SK-N-SH (cell line): ENCODE results near the gene CDC6. TPM values are rescaled to one million over a fixed set of nuclear protein-coding genes. Genes with fewer than 3 reads are reported as not detected.
A peak's percentile ranks its signal among the peaks of the same experiment; 100 is the strongest.

Experiments
- CTCF ChIA-PET: fragments of 300-600, 350-600 bp; formaldehyde crosslinking; extraction: SDS; loops from one replicate; lab custom pipeline; 2021; lab: Yijun Ruan, JAX
- POLR2A ChIA-PET: fragments of 350-600 bp; sonication (Branson Sonifier 250); formaldehyde crosslinking; extraction: SDS; loops from one replicate; lab custom pipeline; 2020; ENCODE audit warnings: antibody characterized with exemption, inconsistent platforms; lab: Yijun Ruan, JAX
- DNase-seq: peaks from one replicate; pipeline ENCODE4 v3.0.0; 2012
- H2AFZ ChIP-seq: fragments of 200-600 bp; sonication (generic); 2 replicates; pipeline ENCODE4 v1.8.1; 2016; ENCODE audit warnings: antibody characterized with exemption, mild to moderate bottlenecking, low read depth
- H3F3A ChIP-seq: fragments of 200-600 bp; sonication (generic); replicated peaks from 2 replicates; pipeline ENCODE3; 2016; ENCODE audit warnings: antibody characterized with exemption, mild to moderate bottlenecking; ENCODE audit not compliant: insufficient read depth
- H3K27ac ChIP-seq, 2 experiments: fragments of 200-500 bp in 1 of 2; fragments of 200-600 bp in 1 of 2; sonication (Bioruptor generic) in 1 of 2; sonication (generic), shearing (Covaris generic) in 1 of 2; 2 replicates each; pipeline versions ENCODE4 v1.5.1 to v1.6.1; 2014 to 2016; ENCODE audit warnings: low read depth in 2 of 2, inconsistent platforms in 1 of 2, low read length in 1 of 2, mild to moderate bottlenecking in 1 of 2, mixed read lengths in 1 of 2
- H3K27me3 ChIP-seq: fragments of 200-600 bp; sonication (generic), shearing (Covaris generic); 2 replicates; pipeline ENCODE4 v1.6.1; 2016; ENCODE audit warnings: mixed run types; ENCODE audit not compliant: insufficient read depth
- H3K36me3 ChIP-seq, 2 experiments: fragments of 200-500 bp in 1 of 2; fragments of 200-600 bp in 1 of 2; sonication (Bioruptor generic) in 1 of 2; sonication (generic) in 1 of 2; replicated peaks in 1 of 2; 2 replicates each; pipeline versions ENCODE3 to v1.5.1; 2014 to 2016; ENCODE audit warnings: low read length in 1 of 2, mild to moderate bottlenecking in 1 of 2; ENCODE audit not compliant: insufficient read depth in 2 of 2, control insufficient read depth in 1 of 2
- H3K4me1 ChIP-seq, 2 experiments: fragments of 200-500 bp in 1 of 2; fragments of 200-600 bp in 1 of 2; sonication (Bioruptor generic) in 1 of 2; sonication (generic), shearing (Covaris generic) in 1 of 2; 2 replicates each; pipeline versions ENCODE4 v1.5.1 to v1.6.1; 2014 to 2016; ENCODE audit warnings: low read depth in 1 of 2, low read length in 1 of 2, mixed run types in 1 of 2; ENCODE audit not compliant: insufficient read depth in 2 of 2, control insufficient read depth in 1 of 2
- H3K4me2 ChIP-seq: fragments of 200-600 bp; sonication (generic), shearing (Covaris generic); 2 replicates; pipeline ENCODE4 v1.6.1; 2017; ENCODE audit warnings: mixed run types
- H3K4me3 ChIP-seq, 2 experiments: fragments of 200-500 bp in 1 of 2; fragments of 200-600 bp in 1 of 2; sonication (Bioruptor generic) in 1 of 2; sonication (generic), shearing (Covaris generic) in 1 of 2; 2 replicates each; pipeline versions ENCODE4 v1.5.1 to v1.8.1; 2014 to 2016; ENCODE audit warnings: low read depth in 2 of 2, inconsistent platforms in 1 of 2, low read length in 1 of 2, mild to moderate bottlenecking in 1 of 2, mixed read lengths in 1 of 2, moderate library complexity in 1 of 2
- H3K79me2 ChIP-seq: fragments of 200-600 bp; sonication (generic); 2 replicates; pipeline ENCODE4 v1.8.1; 2017; ENCODE audit warnings: mild to moderate bottlenecking; ENCODE audit not compliant: insufficient read depth
- H3K9ac ChIP-seq: fragments of 200-600 bp; sonication (generic); 2 replicates; pipeline ENCODE4 v1.6.1; 2017; ENCODE audit warnings: mixed run types
- H3K9me2 ChIP-seq: fragments of 200-600 bp; sonication (generic); 2 replicates; pipeline ENCODE4 v1.6.1; 2017; ENCODE audit warnings: mixed run types
- H3K9me3 ChIP-seq: fragments of 200-600 bp; sonication (generic); 2 replicates; pipeline ENCODE4 v1.6.1; 2017; ENCODE audit warnings: mixed run types, mild to moderate bottlenecking, moderate library complexity
- H4K20me1 ChIP-seq: fragments of 200-600 bp; sonication (generic); 2 replicates; pipeline ENCODE4 v1.6.1; 2017; ENCODE audit warnings: mild to moderate bottlenecking, mixed run types; ENCODE audit not compliant: insufficient read depth
- CHD2 ChIP-seq: fragments of 150-350 bp; IDR thresholded peaks from 2 replicates; pipeline ENCODE4 v1.6.1; 2018; ENCODE audit warnings: low read length; ENCODE audit not compliant: partially characterized antibody
- ELF1 ChIP-seq: IDR thresholded peaks from 2 replicates; pipeline ENCODE4 v1.4.0; 2012
- EP300 ChIP-seq, 2 experiments: IDR thresholded peaks; 2 replicates each; pipeline versions ENCODE4 v1.4.0 to v1.6.1; 2012; ENCODE audit warnings: borderline replicate concordance in 1 of 2, low read depth in 1 of 2, low read length in 1 of 2
- FOSL2 ChIP-seq: IDR thresholded peaks from 2 replicates; pipeline ENCODE4 v1.4.0; 2012; ENCODE audit warnings: low read depth, mild to moderate bottlenecking, moderate library complexity, borderline replicate concordance
- FOXJ3 ChIP-seq: sonication (generic); formaldehyde crosslinking; IDR thresholded peaks from 2 replicates; pipeline ENCODE4 v1.5.1; 2020; ENCODE audit warnings: mild to moderate bottlenecking, missing genetic modification reagents
- GATA2 ChIP-seq: sonication (generic); formaldehyde crosslinking; IDR thresholded peaks from 2 replicates; pipeline ENCODE4 v1.5.0; 2020; ENCODE audit warnings: mild to moderate bottlenecking, missing genetic modification reagents
- JUND ChIP-seq: IDR thresholded peaks from 2 replicates; pipeline ENCODE4 v1.4.0; 2012
- MEF2A ChIP-seq: IDR thresholded peaks from 2 replicates; pipeline ENCODE4 v1.4.0; 2012; ENCODE audit warnings: low read depth, borderline replicate concordance
- MXI1 ChIP-seq: IDR thresholded peaks from 2 replicates; pipeline ENCODE4 v1.6.1; 2012; ENCODE audit warnings: mild to moderate bottlenecking, low read depth, low read length, improper control_type of control experiment
- RAD21 ChIP-seq: IDR thresholded peaks from 2 replicates; pipeline ENCODE4 v1.6.1; 2012; ENCODE audit warnings: mild to moderate bottlenecking, low read length
- RCOR1 ChIP-seq: fragments of 150-350 bp; IDR thresholded peaks from 2 replicates; pipeline ENCODE4 v1.6.1; 2017; ENCODE audit warnings: antibody characterized with exemption, low read length
- RFX5 ChIP-seq: IDR thresholded peaks from 2 replicates; pipeline ENCODE4 v1.6.1; 2012; ENCODE audit warnings: mild to moderate bottlenecking, improper control_type of control experiment, low read length
- RXRA ChIP-seq: IDR thresholded peaks from 2 replicates; pipeline ENCODE4 v1.4.0; 2012; ENCODE audit warnings: low read depth, mild to moderate bottlenecking, borderline replicate concordance
- SMC3 ChIP-seq: IDR thresholded peaks from 2 replicates; pipeline ENCODE4 v1.6.1; 2012; ENCODE audit warnings: low read depth, low read length, improper control_type of control experiment
- TAF1 ChIP-seq: IDR thresholded peaks from 2 replicates; pipeline ENCODE4 v1.6.1; 2012; ENCODE audit warnings: low read depth, mild to moderate bottlenecking, low read length, moderate library complexity, borderline replicate concordance
- TCF12 ChIP-seq: IDR thresholded peaks from 2 replicates; pipeline ENCODE4 v1.4.0; 2012
- TEAD4 ChIP-seq: IDR thresholded peaks from 2 replicates; pipeline ENCODE4 v1.4.0; 2012; ENCODE audit warnings: mild to moderate bottlenecking, borderline replicate concordance; ENCODE audit not compliant: insufficient read depth
- YY1 ChIP-seq: IDR thresholded peaks from 2 replicates; pipeline ENCODE4 v1.4.0; 2012; ENCODE audit warnings: low read depth, mild to moderate bottlenecking
- WGBS: methylation state at CpG from one replicate; pipeline ENCODE4 v1.1.6; 2017; ENCODE audit warnings: low lambda C conversion rate; 5-methylcytosine and 5-hydroxymethylcytosine counted together
- polyA plus RNA-seq, 3 experiments: library from polyadenylated mRNA; depleted of rRNA; stranded (reverse); fragments of >200 nt; gene quantifications; 2 replicates each; pipeline ENCODE4 v1.2.3, GENCODE V29; 2012
- TF ChIP-seq, protein P1 (sequence below): fragments of 150-350 bp; IDR thresholded peaks from 2 replicates; pipeline ENCODE4 v1.6.1; 2016; ENCODE audit warnings: mild to moderate bottlenecking, low read depth, low read length
- TF ChIP-seq, protein P2 (sequence below): IDR thresholded peaks from 2 replicates; pipeline ENCODE4; 2012
- TF ChIP-seq, protein P3 (sequence below): IDR thresholded peaks from 2 replicates; pipeline ENCODE4 v1.4.0; 2012; ENCODE audit warnings: low read depth, borderline replicate concordance
- TF ChIP-seq, protein P4 (sequence below): IDR thresholded peaks from 2 replicates; pipeline ENCODE4 v1.4.0; 2012; ENCODE audit warnings: low read depth
- TF ChIP-seq, protein P5 (sequence below): fragments of 200-600 bp; sonication (generic); IDR thresholded peaks from 2 replicates; pipeline ENCODE4 v1.6.1; 2017; ENCODE audit warnings: antibody characterized with exemption, mild to moderate bottlenecking, moderate library complexity
- TF ChIP-seq, protein P6 (sequence below): IDR thresholded peaks from 2 replicates; pipeline ENCODE4 v1.6.1; 2012; ENCODE audit warnings: mild to moderate bottlenecking, low read depth, low read length, moderate library complexity

The CDC6 gene
- polyA plus RNA-seq, 1 of the 3 experiments (the other 2 are of a cell fraction) = 12.7 TPM

DNA sequence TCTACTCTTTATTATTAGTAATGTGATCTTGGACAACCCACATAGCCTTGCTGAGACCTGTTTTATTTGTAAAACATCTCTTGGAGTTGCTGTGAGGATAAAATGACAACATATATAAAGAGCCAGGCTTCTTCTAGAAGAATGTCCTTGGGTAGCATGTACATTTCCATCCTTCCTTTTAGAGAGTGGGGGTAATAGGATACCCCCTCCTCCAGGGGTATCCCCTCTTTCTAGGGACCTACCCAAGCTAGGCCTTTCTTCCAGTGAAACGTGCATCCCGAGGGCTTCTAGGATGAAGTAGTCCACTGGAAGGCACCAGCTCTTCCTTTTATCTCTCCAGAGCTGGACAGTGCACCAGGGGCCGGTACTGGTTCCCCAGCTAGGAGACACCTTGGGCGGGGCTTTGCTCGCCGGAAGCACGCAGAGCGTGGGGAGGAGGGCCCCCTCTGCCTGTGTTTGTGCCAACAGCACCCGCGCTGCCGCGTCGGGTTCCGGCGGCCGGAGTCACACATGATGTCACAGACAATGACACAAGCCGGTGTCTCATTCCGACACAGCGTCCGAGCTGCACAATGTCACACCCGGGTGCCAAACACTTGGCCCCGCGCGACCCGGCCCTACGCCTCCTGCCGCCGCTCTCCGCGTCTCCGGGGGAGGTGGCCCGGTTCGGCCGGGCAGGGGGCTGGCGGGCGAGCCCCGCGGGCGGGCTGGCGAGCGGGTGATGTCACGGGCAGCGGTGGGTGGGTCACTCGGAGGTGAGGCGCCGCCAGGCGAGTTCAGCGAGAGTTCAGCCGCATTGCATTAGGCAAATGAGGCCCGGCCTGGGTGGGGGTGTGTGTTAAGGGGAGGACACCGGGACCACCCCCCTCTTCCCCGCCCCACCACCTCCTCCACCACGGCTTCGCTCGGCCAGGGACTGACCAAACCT, 53.5 kb downstream of the CDC6 start:
- Histone ChIP-seq H3F3A (peaks cover 16% of the 10 kb centered on the region), H3K4me3 (peak overlapping the region; percentile 69 to 78), H3K36me3 (peaks cover 6 to 18% of the 10 kb centered on the region in 2 experiments), H3K4me2 (peak overlapping the region; percentile 97), H2AFZ (no peak overlapping the region), H4K20me1 (peaks cover 57% of the 10 kb centered on the region), H3K9ac (peak overlapping the region; percentile 75), H3K79me2 (peaks cover 95% of the 10 kb centered on the region), H3K27me3 (no peaks in the 10 kb centered on the region), H3K4me1 (peaks cover 29 to 69% of the 10 kb centered on the region in 2 experiments), H3K9me2 (no peaks in the 10 kb centered on the region), H3K27ac (peak overlapping the region; percentile 73 to 99; a peak in 3 of 4 replicates), H3K9me3 (no peaks in the 10 kb centered on the region)
- POLR2A ChIA-PET = interaction anchor here (0.5 to 2.7 kb wide), 8 partner anchors 10 to 1999 kb away, joined by 3 to 15 read pairs (median 4); no protein-coding TSS in a partner anchor
- DNase-seq = peak; percentile 88
- under 1% methylated on average over 30 of the region's 55 CpGs for WGBS
- CTCF ChIA-PET = interaction anchor here (0.9 to 57.6 kb wide), 5 partner anchors 8 to 110 kb away, joined by 3 to 1706 read pairs (median 14); partner anchors contain the start of genes CDC6 and RARA
- peak; percentile 23 for TF ChIP-seq RAD21
- no peak for TF ChIP-seq GATA2 (CRISPR knock-in tag)
- peak; percentile 82 for TF ChIP-seq RXRA
- peak; percentile 93 for TF ChIP-seq MXI1
- TF ChIP-seq, protein P1, sequence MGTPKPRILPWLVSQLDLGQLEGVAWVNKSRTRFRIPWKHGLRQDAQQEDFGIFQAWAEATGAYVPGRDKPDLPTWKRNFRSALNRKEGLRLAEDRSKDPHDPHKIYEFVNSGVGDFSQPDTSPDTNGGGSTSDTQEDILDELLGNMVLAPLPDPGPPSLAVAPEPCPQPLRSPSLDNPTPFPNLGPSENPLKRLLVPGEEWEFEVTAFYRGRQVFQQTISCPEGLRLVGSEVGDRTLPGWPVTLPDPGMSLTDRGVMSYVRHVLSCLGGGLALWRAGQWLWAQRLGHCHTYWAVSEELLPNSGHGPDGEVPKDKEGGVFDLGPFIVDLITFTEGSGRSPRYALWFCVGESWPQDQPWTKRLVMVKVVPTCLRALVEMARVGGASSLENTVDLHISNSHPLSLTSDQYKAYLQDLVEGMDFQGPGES = no peak
- TF ChIP-seq YY1 = no peak
- TF ChIP-seq CHD2 = no peak
- 0 out of 4 replicates have a peak, but pooled peaks of 1 of the 2 experiments have one; percentile 3 for TF ChIP-seq EP300 (IDR thresholded peaks at IDR 0.05; ENCODE audit: borderline replicate concordance in 1 of 2, low read depth in 1 of 2, low read length in 1 of 2)
- TF ChIP-seq, protein P2, sequence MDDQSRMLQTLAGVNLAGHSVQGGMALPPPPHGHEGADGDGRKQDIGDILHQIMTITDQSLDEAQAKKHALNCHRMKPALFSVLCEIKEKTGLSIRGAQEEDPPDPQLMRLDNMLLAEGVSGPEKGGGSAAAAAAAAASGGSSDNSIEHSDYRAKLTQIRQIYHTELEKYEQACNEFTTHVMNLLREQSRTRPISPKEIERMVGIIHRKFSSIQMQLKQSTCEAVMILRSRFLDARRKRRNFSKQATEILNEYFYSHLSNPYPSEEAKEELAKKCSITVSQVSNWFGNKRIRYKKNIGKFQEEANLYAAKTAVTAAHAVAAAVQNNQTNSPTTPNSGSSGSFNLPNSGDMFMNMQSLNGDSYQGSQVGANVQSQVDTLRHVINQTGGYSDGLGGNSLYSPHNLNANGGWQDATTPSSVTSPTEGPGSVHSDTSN = no peak
- TF ChIP-seq FOXJ3 (CRISPR knock-in tag) = no peak
- TF ChIP-seq, protein P3, sequence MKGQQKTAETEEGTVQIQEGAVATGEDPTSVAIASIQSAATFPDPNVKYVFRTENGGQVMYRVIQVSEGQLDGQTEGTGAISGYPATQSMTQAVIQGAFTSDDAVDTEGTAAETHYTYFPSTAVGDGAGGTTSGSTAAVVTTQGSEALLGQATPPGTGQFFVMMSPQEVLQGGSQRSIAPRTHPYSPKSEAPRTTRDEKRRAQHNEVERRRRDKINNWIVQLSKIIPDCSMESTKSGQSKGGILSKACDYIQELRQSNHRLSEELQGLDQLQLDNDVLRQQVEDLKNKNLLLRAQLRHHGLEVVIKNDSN = no peak
- peak; percentile 24; the same call in 1 of the 2 replicates for TF ChIP-seq RCOR1
- no peak for TF ChIP-seq FOSL2
- TF ChIP-seq SMC3 = peak; percentile 2; the same call in 1 of the 2 replicates
- TF ChIP-seq, protein P4, sequence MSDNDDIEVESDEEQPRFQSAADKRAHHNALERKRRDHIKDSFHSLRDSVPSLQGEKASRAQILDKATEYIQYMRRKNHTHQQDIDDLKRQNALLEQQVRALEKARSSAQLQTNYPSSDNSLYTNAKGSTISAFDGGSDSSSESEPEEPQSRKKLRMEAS = peak; percentile 74
- no peak for TF ChIP-seq MEF2A
- TF ChIP-seq, protein P5, sequence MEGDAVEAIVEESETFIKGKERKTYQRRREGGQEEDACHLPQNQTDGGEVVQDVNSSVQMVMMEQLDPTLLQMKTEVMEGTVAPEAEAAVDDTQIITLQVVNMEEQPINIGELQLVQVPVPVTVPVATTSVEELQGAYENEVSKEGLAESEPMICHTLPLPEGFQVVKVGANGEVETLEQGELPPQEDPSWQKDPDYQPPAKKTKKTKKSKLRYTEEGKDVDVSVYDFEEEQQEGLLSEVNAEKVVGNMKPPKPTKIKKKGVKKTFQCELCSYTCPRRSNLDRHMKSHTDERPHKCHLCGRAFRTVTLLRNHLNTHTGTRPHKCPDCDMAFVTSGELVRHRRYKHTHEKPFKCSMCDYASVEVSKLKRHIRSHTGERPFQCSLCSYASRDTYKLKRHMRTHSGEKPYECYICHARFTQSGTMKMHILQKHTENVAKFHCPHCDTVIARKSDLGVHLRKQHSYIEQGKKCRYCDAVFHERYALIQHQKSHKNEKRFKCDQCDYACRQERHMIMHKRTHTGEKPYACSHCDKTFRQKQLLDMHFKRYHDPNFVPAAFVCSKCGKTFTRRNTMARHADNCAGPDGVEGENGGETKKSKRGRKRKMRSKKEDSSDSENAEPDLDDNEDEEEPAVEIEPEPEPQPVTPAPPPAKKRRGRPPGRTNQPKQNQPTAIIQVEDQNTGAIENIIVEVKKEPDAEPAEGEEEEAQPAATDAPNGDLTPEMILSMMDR = no peak
- no peak for TF ChIP-seq RFX5
- no peak for TF ChIP-seq TEAD4
- TF ChIP-seq, protein P6, sequence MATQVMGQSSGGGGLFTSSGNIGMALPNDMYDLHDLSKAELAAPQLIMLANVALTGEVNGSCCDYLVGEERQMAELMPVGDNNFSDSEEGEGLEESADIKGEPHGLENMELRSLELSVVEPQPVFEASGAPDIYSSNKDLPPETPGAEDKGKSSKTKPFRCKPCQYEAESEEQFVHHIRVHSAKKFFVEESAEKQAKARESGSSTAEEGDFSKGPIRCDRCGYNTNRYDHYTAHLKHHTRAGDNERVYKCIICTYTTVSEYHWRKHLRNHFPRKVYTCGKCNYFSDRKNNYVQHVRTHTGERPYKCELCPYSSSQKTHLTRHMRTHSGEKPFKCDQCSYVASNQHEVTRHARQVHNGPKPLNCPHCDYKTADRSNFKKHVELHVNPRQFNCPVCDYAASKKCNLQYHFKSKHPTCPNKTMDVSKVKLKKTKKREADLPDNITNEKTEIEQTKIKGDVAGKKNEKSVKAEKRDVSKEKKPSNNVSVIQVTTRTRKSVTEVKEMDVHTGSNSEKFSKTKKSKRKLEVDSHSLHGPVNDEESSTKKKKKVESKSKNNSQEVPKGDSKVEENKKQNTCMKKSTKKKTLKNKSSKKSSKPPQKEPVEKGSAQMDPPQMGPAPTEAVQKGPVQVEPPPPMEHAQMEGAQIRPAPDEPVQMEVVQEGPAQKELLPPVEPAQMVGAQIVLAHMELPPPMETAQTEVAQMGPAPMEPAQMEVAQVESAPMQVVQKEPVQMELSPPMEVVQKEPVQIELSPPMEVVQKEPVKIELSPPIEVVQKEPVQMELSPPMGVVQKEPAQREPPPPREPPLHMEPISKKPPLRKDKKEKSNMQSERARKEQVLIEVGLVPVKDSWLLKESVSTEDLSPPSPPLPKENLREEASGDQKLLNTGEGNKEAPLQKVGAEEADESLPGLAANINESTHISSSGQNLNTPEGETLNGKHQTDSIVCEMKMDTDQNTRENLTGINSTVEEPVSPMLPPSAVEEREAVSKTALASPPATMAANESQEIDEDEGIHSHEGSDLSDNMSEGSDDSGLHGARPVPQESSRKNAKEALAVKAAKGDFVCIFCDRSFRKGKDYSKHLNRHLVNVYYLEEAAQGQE = peak; percentile 70
- TF ChIP-seq ELF1 = no peak
- no peak for TF ChIP-seq TAF1
- TF ChIP-seq JUND = no peak
- TF ChIP-seq TCF12 = no peak
